Measurements from ENCODE around the gene PEF1.

The PEF1 gene, protein sequence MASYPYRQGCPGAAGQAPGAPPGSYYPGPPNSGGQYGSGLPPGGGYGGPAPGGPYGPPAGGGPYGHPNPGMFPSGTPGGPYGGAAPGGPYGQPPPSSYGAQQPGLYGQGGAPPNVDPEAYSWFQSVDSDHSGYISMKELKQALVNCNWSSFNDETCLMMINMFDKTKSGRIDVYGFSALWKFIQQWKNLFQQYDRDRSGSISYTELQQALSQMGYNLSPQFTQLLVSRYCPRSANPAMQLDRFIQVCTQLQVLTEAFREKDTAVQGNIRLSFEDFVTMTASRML

DNA sequence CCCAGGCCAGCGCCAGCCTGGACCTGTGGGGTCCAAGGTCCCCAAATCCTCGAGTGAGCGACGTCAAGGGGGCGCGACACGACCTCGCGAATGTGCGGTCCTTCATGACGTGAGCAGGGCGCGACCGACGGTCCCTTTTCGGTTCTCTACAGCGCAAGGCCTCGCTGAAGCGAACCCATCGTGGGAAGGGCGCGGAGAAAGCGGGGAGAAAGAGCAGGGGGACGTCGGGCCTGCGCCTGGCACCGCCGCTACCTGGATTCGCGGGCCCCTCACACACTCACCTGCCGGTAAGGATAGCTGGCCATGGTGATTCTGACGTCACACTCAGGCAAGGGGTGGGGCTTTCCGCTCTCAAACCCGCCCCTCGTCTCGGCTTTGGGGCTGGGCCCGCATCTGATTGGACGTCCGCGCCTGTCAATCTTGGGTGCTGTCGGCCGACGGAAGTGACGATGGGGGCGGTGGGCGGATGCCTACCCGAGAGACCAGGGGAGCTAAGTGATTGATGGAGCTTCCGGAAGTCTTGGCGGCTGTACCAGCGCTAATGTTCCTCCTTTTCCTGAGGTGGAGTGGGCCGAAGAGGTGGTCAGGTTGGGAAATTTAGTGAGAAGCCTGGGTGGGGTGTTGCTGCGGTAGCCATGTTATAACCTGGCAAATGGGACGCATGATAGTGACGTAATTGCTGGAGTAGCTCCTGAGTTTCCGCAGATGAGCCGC is at the start of gene PEF1:
Gene PEF1 (minus strand): TSS at position 317 of the 714 bp plus-strand sequence. CDS start 12 bp downstream, at position 305.
- DNase-seq (ENCODE audit: low read depth) = peak; percentile 97

DNA sequence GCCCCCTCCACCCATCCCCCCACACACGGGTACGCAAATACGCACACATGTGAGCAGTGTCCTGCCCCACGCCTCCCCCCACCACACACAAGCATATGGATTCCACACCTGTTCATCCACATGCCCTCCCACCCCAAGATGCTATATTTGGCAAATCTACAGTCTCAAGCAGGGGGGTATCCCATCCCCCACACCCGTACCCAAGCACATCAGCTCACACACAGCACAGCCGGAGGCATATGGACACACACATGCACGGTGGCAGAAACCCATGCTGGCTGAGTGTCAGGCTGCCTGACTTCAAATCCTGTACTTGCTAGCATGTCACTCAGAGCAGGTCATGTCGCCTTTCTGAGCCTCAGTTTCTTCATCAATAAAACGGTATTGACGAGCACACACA is 48.6 kb upstream of the PEF1 start:
- DNase-seq (ENCODE audit: low read depth) = no peak

DNA sequence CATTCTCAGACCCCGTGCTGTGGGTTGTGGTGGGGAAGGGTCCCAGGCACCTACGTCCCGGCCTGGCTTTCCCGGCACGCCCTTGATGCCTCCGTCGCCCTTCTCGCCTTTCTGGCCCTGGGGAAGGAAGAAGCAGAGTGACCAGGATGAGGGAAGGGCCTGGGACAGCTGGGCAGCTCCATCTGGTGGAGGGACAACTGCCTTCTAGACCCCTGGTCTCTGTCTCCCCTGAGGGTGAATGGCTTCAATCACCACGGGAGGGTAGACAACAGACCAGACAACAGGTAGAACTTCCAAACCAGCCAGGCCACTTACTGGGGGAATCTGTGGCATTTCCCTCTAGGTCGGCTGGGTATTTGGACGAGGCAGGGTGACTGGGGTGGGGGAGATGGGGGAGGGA is 47.3 kb upstream of the PEF1 start:
- DNase-seq (ENCODE audit: low read depth) = no peak

DNA sequence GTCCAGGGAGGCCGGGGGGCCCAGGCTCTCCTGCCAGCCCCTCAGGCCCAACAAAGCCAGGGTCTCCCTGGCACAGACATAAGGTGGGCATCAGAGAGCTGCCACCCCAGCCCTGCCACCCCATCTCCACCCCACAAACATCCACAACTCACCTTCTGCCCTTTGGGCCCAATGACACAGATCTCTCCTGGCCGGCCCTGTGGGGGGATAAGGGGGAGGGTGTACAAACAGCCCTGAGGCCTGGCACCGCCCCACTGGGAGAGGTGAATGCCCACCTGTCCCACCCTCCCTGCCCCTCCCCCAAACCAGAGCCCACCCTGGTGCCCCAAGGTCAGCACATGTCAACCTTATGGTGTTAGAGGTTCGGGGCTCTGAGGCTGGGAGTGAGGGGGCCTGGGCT is 46.8 kb upstream of the PEF1 start:
- DNase-seq (ENCODE audit: low read depth) = no peak

DNA sequence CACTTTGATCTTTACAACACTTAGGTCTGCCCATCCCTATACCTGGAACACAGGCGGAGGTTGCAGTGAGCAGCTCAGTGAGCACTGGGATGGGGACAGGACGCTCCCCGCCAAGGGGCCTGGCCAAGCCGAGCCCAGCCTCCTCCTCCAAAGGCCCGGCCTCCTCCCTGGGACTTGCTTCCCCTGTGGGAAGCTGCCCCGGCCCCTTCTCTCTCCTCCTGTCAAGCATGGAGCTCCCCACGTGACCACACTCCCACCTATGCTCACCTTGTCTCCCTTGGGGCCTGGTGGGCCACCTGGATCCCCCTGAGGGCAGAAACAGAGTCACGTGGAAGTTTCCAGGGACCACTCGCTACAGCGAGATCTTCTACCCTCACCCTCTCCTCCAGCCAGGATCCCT is 46.2 kb upstream of the PEF1 start:
- DNase-seq (ENCODE audit: low read depth) = no peak

DNA sequence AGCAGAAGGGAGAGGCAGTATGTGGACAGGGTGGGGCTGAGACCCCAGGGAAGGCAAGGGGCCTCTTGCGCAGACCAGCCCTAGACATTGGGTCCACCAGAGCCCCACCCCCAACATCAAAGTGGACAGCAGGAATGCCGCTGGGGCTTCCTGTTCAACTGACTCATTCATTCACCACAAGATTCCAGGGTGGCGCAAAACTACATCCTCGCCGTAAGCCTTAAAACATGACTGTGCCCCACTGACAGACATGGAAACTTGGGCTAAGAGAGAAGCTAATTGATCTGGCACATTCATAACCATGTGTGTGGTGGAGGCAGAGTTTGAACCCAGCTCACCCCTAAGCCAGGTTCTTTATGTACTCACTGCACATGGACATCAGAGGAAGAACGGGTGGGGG is 45.2 kb upstream of the PEF1 start:
- peak; percentile 89 for DNase-seq (ENCODE audit: low read depth)

DNA sequence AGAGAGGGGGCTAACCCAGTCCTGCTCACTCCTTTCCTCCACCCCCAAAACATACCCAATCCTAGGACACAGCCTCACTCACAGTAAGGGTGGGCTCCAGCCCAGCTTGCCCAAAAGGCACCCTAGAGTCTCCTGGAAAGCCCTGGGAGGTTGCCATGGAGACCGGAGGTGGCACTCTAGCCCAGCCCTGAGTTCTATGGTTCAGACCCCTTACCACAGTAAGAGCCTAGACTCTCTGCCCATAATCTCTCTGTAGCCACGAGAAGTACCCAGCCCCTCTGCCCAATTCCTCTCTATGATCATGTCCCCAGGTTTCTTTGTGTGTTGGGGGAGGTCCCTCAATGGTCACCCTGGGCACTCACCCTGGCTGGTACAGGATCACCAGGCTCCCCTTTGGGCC is 44.7 kb upstream of the PEF1 start:
- DNase-seq (ENCODE audit: low read depth) = no peak

DNA sequence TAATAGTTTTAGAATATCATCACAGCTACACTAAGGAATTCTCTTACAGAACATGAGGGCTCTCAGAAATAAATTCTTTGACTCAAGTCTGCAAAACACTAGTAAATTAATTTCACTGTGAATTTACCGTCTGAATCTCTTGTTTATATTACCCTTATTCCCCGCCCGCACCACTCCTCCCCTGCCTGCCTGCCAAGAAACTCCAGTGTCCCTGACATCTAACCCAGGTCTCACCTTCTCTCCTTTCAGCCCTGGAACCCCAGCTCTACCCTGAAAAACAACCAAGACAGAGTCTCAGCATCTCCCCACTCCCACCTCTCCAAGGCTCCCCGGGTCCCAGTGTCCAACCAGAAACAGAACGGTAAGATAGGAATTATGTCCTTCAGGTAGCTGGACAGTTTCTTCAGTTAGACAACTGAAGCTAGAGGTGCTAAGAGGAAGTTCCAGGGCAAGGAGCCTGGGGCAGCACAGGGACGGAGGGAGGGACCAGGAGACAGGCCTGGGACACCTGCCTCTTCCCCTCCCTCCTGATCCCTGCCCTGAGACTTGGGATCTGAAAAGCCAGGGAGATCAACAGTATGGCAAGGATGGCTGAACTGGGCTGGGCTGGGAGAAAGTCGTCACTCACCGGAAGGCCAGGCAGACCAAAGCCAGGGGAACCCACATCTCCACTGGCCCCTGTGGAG is 43.7 kb upstream of the PEF1 start:
- no peak for DNase-seq (ENCODE audit: low read depth)

DNA sequence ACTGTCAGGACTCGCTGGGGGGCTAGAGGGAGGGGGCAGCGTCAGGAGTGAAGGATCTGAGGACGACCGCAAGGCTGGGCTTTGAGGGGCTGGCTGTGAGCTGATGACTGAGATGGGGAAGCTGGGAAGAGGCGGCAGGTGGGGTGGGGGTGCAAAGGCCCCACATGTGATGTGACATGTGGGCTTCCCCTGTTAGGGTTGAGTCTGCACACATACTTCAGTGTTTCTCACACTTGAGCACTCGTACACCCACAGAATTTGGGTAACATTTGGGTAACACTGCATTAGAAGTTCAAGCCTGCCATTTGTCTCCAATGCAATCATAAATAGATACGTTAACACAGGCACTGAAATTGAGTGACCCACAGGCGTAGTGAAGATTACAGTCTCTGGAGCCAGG is 42.9 kb upstream of the PEF1 start:
- DNase-seq (ENCODE audit: low read depth) = no peak

DNA sequence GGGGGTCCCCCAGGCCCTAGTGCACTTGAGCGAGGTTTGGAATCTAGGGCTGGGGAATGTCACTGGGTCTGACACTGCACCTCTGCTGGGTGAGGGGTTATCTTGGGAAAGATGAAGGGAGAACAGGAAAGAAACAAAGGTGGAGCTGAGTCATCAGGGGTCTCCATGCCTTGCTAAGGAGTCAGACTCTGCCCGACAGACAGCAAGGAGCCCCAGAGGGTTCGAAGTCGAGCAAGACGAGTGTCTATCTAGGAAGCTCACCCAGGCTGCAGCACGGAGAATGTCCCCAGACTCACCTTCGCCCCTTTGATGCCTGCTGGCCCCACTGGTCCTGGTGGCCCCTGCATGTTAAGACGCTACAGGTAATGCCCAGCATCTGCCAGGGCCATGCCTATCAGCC is 41.1 kb upstream of the PEF1 start:
- no peak for DNase-seq (ENCODE audit: low read depth)

DNA sequence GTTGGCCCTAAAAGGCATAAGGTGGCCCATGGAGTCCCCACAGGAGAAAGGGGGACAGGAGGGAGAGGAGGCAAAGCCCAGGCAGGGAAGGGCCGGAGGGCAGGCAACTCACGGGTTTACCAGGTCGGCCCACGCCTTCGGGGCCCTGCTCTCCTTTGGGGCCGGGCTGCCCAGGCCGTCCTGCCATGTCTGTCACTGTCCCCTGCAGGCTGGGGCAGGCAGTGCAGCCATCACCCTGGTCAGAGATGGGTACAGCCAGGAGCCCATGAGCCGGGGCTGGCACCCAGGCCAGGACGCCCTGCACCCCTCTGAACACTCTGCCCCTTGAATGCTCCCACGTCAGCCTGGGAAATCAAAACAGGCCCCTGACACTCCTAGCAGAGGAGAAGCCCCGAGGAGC is 39.3 kb upstream of the PEF1 start:
- no peak for DNase-seq (ENCODE audit: low read depth)

DNA sequence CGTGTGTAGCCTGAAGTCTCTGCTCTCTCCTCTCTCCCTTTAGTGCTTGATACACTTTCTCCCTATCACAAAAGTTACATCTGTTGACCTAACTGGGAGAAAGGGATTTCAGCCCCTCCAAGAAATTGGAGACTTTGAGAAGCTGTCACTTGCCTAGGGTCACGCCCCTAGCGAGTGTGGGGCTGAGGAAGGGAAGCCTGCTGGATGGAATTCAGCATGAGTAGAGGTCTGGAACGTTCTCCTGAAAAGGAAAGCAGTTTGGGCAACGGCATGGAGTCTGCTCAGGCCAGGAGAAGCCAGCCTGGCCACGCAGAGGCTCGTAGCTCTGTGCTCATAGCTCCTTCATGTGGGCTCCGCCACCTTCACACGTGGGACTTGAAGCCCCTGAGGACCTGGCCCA is 36.7 kb upstream of the PEF1 start:
- DNase-seq (ENCODE audit: low read depth) = no peak

DNA sequence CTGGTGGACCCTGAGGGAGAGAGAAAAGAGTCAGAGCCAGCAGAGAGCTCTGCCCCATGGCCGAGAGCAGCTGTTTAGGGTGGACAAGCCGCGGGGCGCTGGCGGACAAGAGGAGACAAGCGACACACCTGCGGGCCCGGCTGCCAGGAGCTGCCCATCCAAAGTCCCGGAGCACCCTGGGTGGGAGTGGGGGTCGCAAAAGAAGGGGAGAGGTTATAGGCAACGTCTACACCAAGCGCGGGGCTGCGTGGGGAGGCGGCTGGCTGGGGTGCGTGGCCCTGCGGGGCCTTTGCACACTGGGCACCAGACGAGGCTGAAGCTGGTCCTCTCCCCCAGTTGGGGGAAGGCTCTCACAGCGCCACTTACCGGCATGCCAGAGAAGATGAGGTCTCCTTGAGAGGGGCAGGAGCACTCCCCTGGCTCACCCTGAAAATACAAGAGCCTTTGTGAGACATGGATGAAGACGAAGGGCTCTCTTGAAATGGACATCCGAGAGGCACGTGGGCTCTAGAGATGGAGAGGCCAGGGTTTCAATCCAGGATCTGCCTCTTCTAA is 35.1 kb upstream of the PEF1 start:
- DNase-seq (ENCODE audit: low read depth) = no peak

DNA sequence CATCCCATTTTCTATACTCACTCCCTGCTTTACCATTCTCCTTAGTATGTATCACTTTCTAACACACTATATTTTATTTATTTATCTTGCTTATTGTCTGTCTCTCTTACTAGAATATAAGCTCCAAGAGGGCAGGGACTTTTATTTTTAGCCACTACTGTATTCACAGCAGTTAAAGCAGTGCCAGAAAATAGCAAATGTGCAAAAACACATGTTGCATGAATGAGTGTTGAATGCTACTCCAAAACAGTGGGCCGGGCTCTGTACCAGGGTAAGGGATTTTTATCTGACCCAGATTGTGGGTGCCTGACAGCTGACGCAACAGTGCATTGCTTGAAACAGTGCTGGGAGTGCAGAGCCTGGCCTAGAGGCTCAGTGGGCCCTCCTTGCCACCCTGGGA is 34.4 kb upstream of the PEF1 start:
- DNase-seq (ENCODE audit: low read depth) = peak; percentile 26

DNA sequence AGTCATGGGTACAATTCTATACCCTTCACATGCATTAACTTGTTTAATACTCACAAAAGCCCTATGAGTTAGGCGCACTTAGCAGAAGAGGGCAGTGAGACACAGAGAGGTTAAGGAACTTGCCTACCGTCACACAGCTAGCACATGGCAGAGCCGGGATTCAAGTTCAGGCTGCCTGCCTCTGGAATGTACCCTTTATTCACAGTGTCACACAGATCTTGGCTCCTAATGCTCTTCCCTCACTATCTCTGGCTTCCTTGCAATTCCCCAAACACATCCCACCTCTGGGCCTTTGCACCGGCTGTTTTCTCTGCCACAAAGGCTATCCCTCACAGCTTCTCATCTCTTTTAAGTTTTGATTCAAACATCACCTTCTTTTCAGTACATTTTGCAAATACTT is 34.0 kb upstream of the PEF1 start:
- DNase-seq (ENCODE audit: low read depth) = no peak

DNA sequence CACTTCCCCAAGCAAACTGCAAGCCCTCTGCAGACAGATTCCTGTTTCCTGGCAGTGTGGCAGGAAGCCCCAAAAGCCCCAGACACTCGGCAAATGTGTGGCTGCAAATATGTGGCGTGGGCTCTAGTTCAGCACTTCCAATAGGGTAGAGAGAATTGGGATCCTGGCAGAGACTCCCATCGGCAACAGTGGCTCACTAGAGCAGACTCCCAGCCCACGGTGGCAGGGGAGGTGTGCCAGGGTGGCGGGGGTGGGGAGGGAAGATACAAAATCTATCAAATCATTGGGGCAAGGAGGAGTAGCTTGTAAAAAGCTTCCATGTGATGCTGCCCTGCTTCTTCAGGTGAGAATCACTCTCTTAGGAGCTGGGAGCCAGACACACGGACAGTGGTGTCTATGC is 33.3 kb upstream of the PEF1 start:
- no peak for DNase-seq (ENCODE audit: low read depth)

DNA sequence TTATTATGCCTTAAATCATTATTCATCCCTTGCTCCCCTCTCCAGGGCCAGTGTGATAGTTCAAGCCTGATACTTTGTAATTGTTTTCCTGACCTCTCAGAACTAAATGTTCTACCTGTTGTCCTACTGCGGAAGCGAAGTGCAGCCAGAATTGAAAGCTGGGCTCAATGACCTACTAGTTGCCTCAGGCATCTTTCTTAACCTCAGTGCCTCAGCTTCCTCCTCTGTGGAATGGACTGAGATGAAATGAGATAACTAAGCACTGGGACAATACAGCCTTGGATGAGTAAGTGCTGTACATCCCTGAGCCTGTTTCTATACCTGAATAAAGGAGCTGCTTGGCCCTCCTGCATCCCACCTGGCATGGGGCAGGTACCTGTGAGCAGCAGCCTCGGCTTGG is 32.7 kb upstream of the PEF1 start:
- no peak for DNase-seq (ENCODE audit: low read depth)

DNA sequence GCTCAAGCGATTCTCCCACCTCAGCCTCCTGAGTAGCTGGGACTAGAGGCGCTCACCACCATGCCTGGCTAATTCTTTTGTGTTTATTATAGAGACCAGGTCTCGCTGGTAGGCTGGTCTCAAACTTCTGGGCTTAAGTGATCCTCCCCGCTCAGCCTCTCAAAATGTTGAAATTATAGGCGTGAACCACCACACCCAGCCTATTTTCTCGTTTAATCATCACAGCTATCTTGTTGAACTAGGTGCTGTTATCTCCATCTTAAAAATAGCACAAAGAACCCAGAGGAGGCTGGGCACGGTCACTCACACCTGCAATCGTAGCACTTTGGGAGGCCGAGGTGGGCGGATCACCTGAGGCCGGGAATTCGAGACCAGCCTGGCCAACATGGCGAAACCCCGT is 31.1 kb upstream of the PEF1 start:
- no peak for DNase-seq (ENCODE audit: low read depth)

DNA sequence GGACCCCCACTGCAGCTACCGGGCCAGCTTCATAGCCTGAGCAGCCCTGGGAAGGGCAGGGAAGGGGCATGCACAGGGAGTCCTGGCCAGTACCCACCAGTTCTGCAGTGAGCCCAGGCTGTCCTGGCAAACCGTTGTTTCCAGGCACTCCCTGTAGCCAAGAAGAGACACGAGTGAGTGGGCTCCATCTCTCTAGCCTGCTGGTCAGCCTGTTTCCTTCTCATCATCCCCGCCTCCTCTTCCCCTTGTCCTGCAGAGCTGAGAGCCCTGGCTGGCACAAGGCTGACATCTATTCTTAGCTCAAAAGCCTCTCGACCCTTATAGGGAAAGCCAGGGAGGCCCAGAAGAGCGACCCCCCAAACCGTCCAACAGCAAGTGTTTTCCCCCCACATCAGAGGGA is 30.5 kb upstream of the PEF1 start:
- no peak for DNase-seq (ENCODE audit: low read depth)

DNA sequence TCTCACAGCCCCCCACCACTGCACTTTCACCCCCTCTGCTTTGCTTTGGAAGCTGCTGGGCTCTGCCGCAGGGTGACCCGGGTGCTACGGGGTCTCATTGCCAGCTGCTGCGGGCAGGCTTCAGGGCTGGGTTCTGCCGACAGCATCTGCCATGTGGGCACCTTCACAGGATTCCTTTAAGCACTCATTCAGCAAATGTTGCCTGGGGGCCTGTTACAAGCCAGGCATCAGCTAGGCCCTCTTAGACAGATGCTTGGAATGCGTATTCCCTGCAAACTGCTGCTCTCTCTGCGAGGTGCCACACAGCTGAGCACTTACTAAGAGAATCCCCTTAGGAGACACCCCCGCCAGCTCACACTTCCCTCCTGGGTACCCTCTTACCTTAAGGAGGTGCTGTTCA is 29.9 kb upstream of the PEF1 start:
- DNase-seq (ENCODE audit: low read depth) = no peak

DNA sequence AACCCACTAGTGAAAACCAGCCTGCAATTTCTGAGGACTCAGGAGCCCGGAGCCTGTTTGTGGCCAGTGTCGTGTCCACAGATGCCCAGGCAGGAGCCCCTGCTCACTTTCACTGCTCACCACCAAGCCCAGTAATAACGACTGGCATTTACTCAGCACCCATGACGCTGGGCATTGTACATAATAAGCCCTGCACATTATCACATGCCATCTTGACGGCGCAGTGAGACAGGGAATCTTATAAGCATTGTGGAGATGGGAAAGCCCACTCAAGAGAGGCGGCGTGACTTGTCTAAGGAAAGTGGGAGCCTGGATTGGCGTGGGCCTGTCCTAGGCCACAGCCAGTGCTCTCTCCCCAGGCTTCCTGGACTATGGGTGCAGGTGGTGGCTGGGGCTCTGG is 28.8 kb upstream of the PEF1 start:
- no peak for DNase-seq (ENCODE audit: low read depth)

DNA sequence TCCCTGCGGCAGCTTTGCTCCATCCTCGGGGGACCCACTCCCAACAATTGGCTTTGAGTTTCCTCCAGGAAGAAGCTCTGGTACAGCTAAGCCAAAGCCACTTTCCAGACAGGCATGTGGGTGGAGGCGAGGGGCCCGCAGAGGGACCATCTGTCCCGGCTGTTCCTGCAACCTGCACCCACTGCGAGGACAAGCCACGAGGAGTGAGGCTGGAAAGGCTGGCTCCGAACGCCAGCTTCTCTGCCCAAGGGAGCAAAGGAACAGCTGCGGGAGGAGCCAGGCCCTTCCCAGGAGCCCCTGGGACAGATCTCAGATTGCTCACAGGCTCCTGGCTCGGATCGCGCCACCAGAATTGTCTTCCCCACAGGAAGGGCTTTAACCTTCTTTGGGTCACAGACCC is 28.3 kb upstream of the PEF1 start:
- DNase-seq (ENCODE audit: low read depth) = no peak

DNA sequence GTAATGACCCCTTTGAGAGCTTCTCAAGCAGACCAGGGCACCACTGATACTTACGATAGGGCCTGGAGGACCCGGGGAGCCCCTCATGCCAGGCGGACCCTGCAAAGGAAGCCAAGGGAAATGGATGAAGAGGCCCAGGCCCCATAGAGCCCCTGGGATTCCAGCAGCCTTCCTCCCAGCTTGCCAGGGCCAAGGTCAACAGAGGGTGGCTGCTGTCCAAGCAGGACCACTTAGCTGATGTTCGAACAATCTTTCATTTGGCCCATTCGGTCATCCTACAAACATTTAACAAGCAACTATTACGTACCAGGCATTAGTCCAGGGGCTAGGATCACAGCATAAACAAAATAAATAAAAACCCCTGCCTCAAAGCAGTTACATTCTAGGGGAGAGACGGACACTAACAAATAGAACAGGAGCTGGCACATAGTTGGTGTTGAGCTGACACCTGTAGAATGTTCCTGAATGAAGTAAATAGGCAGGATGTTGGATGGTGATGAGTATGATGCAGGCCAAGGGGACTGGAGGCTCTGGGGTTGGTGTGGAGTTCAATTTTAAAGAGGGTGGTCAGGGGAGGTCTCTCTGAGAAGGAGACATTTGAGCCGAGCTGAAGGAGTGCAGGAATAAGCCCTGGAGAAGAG is 27.0 kb upstream of the PEF1 start:
- DNase-seq (ENCODE audit: low read depth) = no peak
